Lower leg skin (tissue), 3 donors: ENCODE data around the gene MITF.

Experiments used
- POLR2A ChIP-seq, 2 donors: fragments of 450-650 bp; IDR thresholded peaks; one replicate each; pipeline ENCODE4 v1.6.1; 2016 to 2017; ENCODE audit warnings: antibody characterized with exemption in 2 of 2, mild to moderate bottlenecking in 1 of 2, moderate library complexity in 1 of 2
- TF ChIP-seq, protein P1 (sequence below), 3 donors: fragments of 450-650 bp; IDR thresholded peaks; one replicate each; pipeline ENCODE4 v1.5.1; 2016; ENCODE audit warnings: antibody characterized with exemption in 3 of 3, mild to moderate bottlenecking in 3 of 3, moderate library complexity in 2 of 3

DNA sequence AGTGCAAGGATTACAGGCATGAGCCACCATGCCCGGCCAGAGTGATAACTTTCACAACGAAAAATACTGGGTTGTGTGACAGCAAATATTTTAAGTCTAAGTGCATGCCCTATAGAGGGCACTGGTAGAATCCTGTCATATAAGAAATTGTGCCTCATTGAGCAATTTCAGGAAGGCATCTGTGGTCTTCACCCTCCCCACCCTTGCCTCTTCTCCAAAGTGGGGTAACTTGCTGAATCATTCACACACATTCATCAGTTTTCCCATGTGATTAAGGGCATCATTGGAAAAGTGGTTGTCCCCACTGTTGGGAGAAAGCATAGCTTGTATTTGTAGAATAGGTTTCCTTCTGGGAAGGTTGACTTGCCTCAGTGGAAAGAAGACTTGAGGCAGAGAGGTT lies 9.2 kb downstream of the MITF start:
- TF ChIP-seq, protein P1, sequence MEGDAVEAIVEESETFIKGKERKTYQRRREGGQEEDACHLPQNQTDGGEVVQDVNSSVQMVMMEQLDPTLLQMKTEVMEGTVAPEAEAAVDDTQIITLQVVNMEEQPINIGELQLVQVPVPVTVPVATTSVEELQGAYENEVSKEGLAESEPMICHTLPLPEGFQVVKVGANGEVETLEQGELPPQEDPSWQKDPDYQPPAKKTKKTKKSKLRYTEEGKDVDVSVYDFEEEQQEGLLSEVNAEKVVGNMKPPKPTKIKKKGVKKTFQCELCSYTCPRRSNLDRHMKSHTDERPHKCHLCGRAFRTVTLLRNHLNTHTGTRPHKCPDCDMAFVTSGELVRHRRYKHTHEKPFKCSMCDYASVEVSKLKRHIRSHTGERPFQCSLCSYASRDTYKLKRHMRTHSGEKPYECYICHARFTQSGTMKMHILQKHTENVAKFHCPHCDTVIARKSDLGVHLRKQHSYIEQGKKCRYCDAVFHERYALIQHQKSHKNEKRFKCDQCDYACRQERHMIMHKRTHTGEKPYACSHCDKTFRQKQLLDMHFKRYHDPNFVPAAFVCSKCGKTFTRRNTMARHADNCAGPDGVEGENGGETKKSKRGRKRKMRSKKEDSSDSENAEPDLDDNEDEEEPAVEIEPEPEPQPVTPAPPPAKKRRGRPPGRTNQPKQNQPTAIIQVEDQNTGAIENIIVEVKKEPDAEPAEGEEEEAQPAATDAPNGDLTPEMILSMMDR (IDR thresholded peaks at IDR 0.05): no peak
- TF ChIP-seq POLR2A (IDR thresholded peaks at IDR 0.05): no peak
